ENCODE measurements around the gene IQCE. TPM values are rescaled to one million over a fixed set of nuclear protein-coding genes. Genes with fewer than 3 reads are reported as not detected.

IQCE gene
- total RNA-seq, 1 donor from 2014 or later = 25.7 TPM

- Mint-ChIP-seq H3K36me3 (no peaks in the 10 kb centered on the region), H3K27ac (no peak overlapping the region), H3K27me3 (peaks cover 3% of the 10 kb centered on the region), H3K4me1 (ENCODE audit: unreplicated experiment) (no peaks in the 10 kb centered on the region), H3K9me3 (no peaks in the 10 kb centered on the region), H3K4me3 (no peak overlapping the region)
- TF ChIP-seq CTCF (conservative IDR thresholded peaks at IDR 0.05) = no peak
- no peak for DNase-seq (ENCODE audit: extremely low spot score, unreplicated experiment)
Measured at GRCh38 chr7:2663121-2663886, 104.5 kb downstream of the IQCE start.

DNA sequence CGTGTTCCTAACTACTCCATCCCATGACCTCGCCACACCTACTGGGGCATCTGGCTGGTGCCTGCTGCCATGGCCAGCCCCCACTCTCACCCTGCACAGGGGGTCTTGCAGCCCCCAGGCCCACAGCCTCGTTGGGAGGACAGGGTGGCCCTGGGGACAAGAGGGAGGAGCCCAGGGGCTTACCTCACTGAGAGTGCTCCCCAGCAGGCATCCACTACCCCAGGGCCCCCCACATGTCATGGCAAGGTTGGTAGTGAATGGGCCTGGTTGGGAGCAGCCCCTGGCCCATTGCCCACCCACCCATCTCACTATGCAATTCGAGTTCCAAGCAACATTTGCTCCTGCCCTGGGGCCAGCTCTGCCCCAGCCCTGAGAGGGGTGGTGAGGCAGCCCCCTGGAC is 105.2 kb downstream of the IQCE start:
- no peaks in the 10 kb centered on the region for H3K36me3 Mint-ChIP-seq

More for the DNA sequence above, 105.2 kb downstream of the IQCE start:
- no peak for TF ChIP-seq CTCF (conservative IDR thresholded peaks at IDR 0.05)
- no peak overlapping the region for H3K4me3 Mint-ChIP-seq
- no peaks in the 10 kb centered on the region for H3K4me1 Mint-ChIP-seq (ENCODE audit: unreplicated experiment)
- peaks cover 3% of the 10 kb centered on the region for H3K27me3 Mint-ChIP-seq
- DNase-seq (ENCODE audit: extremely low spot score, unreplicated experiment) = no peak
- no peak overlapping the region for H3K27ac Mint-ChIP-seq
- no peaks in the 10 kb centered on the region for H3K9me3 Mint-ChIP-seq

Small RNA genes lying within 50 kb of the gene (microRNA-seq; reads per million reads assigned to microRNA genes)
- gene MIR4648 = not detected

Other genes with a start within 250 kb of the IQCE start
- gene SNX8, start 244.5 kb upstream of the IQCE start, total RNA-seq (ENCODE audit: low replicate concordance) = 29.1 and 40.6 TPM in 2 replicates
- 178 and 183 TPM in 2 replicates for gene EIF3B, start 204.2 kb upstream of the IQCE start, total RNA-seq (ENCODE audit: low replicate concordance)
- 17.6 and 22.4 TPM in 2 replicates for gene CHST12, start 155.4 kb upstream of the IQCE start, total RNA-seq (ENCODE audit: low replicate concordance)
- not detected in 2 replicates for gene GRIFIN, start 82.6 kb upstream of the IQCE start, total RNA-seq (ENCODE audit: low replicate concordance)
- gene LFNG, start 39.2 kb upstream of the IQCE start, total RNA-seq (ENCODE audit: low replicate concordance) = 5.0 and 15.3 TPM in 2 replicates
- 25.2 and 40.3 TPM in 2 replicates for gene BRAT1, start 3.5 kb upstream of the IQCE start, total RNA-seq (ENCODE audit: low replicate concordance)
- 124 and 166 TPM in 2 replicates for gene TTYH3, start 73.0 kb downstream of the IQCE start, total RNA-seq (ENCODE audit: low replicate concordance)
- 1.2 and 5.6 TPM in 2 replicates for gene AMZ1, start 129.2 kb downstream of the IQCE start, total RNA-seq (ENCODE audit: low replicate concordance)